ENCODE results near the gene SPTSSB. TPM values are rescaled to one million over a fixed set of nuclear protein-coding genes. Genes with fewer than 3 reads are reported as not detected.

SPTSSB gene
- total RNA-seq, 2 experiments from 2014 or later: not detected

- no peak overlapping the region for H3K4me2 ChIP-seq (ENCODE audit: low read length)
- TF ChIP-seq CTCF (conservative IDR thresholded peaks at IDR 0.05; ENCODE audit: low read length) (no peak), EZH2phosphoT487 (IDR thresholded peaks at IDR 0.05; ENCODE audit: borderline replicate concordance, low read depth, low read length) (no peak)
- intact Hi-C loops (cut with micrococcal nuclease; ENCODE audit: unreplicated experiment): loop anchor here (10.0 kb wide), 3 partner anchors 115 to 715 kb away; no protein-coding TSS in a partner anchor
- CTCF ChIA-PET (ENCODE audit: unreplicated experiment): no interaction called here
- no TSS peak for BruUV-seq (replicated peaks)
- no peak for DNase-seq (ENCODE audit: low spot score)
- no peaks in the 10 kb centered on the region for H3K36me3 ChIP-seq (ENCODE audit: insufficient read depth, low read length)
- no peaks in the 10 kb centered on the region for H3K9me3 ChIP-seq (ENCODE audit: low read length)
- no peak overlapping the region for H2AFZ ChIP-seq (ENCODE audit: low read length)
- no peak overlapping the region for H3K4me3 ChIP-seq (ENCODE audit: low read depth, low read length, poor library complexity, severe bottlenecking)
- no peaks in the 10 kb centered on the region for H3K4me1 ChIP-seq (ENCODE audit: insufficient read depth, low read length, poor library complexity, severe bottlenecking)
- POLR2A ChIA-PET: interaction anchor here (0.5 kb wide), 1 partner anchor 214 kb away, joined by 3 read pairs; no protein-coding TSS in a partner anchor
- no peaks in the 10 kb centered on the region for H4K20me1 ChIP-seq (ENCODE audit: insufficient read depth, low read length)
- H3K9me2 ChIP-seq (ENCODE audit: insufficient read depth, low read length): no peaks in the 10 kb centered on the region
- no peak overlapping the region for H3K27ac ChIP-seq (ENCODE audit: low read depth, low read length, poor library complexity, severe bottlenecking)
- no peaks in the 10 kb centered on the region for H3K79me2 ChIP-seq (ENCODE audit: insufficient read depth, low read depth, low read length)
Measured at GRCh38 chr3:161419555-161420333, 48.4 kb upstream of the SPTSSB start.

GRCh38 chr3:161415506-161416231 lies 44.4 kb upstream of the SPTSSB start:
- Histone ChIP-seq H3K36me3 (ENCODE audit: insufficient read depth, low read length) (no peaks in the 10 kb centered on the region), H3K4me2 (ENCODE audit: low read length) (no peak overlapping the region), H3K79me2 (ENCODE audit: insufficient read depth, low read depth, low read length) (no peaks in the 10 kb centered on the region), H3K9me3 (ENCODE audit: low read length) (no peaks in the 10 kb centered on the region), H3K27ac (ENCODE audit: low read depth, low read length, poor library complexity, severe bottlenecking) (no peak overlapping the region), H3K4me3 (ENCODE audit: low read depth, low read length, poor library complexity, severe bottlenecking) (no peak overlapping the region), H3K9me2 (ENCODE audit: insufficient read depth, low read length) (no peaks in the 10 kb centered on the region), H3K4me1 (ENCODE audit: insufficient read depth, low read length, poor library complexity, severe bottlenecking) (no peaks in the 10 kb centered on the region), H4K20me1 (ENCODE audit: insufficient read depth, low read length) (no peaks in the 10 kb centered on the region), H2AFZ (ENCODE audit: low read length) (no peak overlapping the region)
- TF ChIP-seq CTCF (conservative IDR thresholded peaks at IDR 0.05; ENCODE audit: low read length) (no peak), EZH2phosphoT487 (IDR thresholded peaks at IDR 0.05; ENCODE audit: borderline replicate concordance, low read depth, low read length) (no peak)
- CTCF ChIA-PET (ENCODE audit: unreplicated experiment): no interaction called here
- POLR2A ChIA-PET: no interaction called here
- DNase-seq (ENCODE audit: low spot score): no peak
- intact Hi-C loops (cut with micrococcal nuclease; ENCODE audit: unreplicated experiment): no loop called here
- no TSS peak for BruUV-seq (replicated peaks)
